GM23338 (cell line): Measurements from ENCODE around the gene MFSD8.
A peak's percentile ranks its signal among the peaks of the same experiment; 100 is the strongest.

Source experiments
- POLR2AphosphoS5 ChIP-seq: IDR thresholded peaks from 2 replicates; pipeline ENCODE4 v1.6.1; 2016; ENCODE audit warnings: antibody characterized with exemption, low read depth
- TF ChIP-seq, protein P1 (sequence below), 2 experiments: fragments of 200-600 bp in 1 of 2; sonication (generic) in 1 of 2; conservative IDR thresholded peaks; 2 replicates each; pipeline versions ENCODE4 v1.5.1 to v1.6.1; 2016 to 2017; ENCODE audit warnings: antibody characterized with exemption in 2 of 2, low read depth in 2 of 2, mild to moderate bottlenecking in 2 of 2, moderate library complexity in 1 of 2
- TF ChIP-seq, protein P2 (sequence below): IDR thresholded peaks from one replicate; pipeline ENCODE4 v1.6.1; 2018; ENCODE audit warnings: antibody characterized with exemption; ENCODE audit not compliant: unreplicated experiment

DNA sequence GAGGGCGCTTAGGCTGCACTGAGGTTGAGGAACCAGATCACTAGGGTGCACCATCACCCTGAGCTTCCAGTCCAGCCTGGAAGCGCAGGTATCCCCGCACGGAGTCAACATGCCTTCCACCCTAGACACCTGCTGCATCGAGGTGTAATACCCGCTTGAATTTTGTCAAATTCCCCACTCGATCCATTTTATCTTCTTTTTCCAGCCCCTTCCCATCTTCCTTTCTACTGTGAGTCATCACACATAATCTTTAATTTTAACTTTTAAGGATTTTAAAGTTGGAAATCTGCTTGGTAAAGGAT lies 83.5 kb downstream of the MFSD8 start:
- TF ChIP-seq, protein P1, sequence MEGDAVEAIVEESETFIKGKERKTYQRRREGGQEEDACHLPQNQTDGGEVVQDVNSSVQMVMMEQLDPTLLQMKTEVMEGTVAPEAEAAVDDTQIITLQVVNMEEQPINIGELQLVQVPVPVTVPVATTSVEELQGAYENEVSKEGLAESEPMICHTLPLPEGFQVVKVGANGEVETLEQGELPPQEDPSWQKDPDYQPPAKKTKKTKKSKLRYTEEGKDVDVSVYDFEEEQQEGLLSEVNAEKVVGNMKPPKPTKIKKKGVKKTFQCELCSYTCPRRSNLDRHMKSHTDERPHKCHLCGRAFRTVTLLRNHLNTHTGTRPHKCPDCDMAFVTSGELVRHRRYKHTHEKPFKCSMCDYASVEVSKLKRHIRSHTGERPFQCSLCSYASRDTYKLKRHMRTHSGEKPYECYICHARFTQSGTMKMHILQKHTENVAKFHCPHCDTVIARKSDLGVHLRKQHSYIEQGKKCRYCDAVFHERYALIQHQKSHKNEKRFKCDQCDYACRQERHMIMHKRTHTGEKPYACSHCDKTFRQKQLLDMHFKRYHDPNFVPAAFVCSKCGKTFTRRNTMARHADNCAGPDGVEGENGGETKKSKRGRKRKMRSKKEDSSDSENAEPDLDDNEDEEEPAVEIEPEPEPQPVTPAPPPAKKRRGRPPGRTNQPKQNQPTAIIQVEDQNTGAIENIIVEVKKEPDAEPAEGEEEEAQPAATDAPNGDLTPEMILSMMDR (conservative IDR thresholded peaks at IDR 0.05; ENCODE audit: low read depth in 2 of 2), result peak in 1 of 2 experiments; percentile 17; a peak in 1 of 4 replicates
- TF ChIP-seq POLR2AphosphoS5, result no peak
- TF ChIP-seq, protein P2, sequence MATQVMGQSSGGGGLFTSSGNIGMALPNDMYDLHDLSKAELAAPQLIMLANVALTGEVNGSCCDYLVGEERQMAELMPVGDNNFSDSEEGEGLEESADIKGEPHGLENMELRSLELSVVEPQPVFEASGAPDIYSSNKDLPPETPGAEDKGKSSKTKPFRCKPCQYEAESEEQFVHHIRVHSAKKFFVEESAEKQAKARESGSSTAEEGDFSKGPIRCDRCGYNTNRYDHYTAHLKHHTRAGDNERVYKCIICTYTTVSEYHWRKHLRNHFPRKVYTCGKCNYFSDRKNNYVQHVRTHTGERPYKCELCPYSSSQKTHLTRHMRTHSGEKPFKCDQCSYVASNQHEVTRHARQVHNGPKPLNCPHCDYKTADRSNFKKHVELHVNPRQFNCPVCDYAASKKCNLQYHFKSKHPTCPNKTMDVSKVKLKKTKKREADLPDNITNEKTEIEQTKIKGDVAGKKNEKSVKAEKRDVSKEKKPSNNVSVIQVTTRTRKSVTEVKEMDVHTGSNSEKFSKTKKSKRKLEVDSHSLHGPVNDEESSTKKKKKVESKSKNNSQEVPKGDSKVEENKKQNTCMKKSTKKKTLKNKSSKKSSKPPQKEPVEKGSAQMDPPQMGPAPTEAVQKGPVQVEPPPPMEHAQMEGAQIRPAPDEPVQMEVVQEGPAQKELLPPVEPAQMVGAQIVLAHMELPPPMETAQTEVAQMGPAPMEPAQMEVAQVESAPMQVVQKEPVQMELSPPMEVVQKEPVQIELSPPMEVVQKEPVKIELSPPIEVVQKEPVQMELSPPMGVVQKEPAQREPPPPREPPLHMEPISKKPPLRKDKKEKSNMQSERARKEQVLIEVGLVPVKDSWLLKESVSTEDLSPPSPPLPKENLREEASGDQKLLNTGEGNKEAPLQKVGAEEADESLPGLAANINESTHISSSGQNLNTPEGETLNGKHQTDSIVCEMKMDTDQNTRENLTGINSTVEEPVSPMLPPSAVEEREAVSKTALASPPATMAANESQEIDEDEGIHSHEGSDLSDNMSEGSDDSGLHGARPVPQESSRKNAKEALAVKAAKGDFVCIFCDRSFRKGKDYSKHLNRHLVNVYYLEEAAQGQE, result no peak
